ENCODE measurements around the gene ADAMTS9.

The ADAMTS9 gene

GRCh38 chr3:64716110-64716710, 28.4 kb upstream of the ADAMTS9 start:
- DNase-seq (ENCODE audit: insufficient read length) (no peak), FAIRE-seq (no peak)
- no peak for TF ChIP-seq POLR2AphosphoS5 (IDR thresholded peaks at IDR 0.05; ENCODE audit: low read depth, low read length)
- TF ChIP-seq POLR2A (IDR thresholded peaks at IDR 0.05; ENCODE audit: low read depth, low read length) = no peak
- no peak for TF ChIP-seq TAF1 (IDR thresholded peaks at IDR 0.05; ENCODE audit: borderline replicate concordance, low read depth, low read length)

GRCh38 chr3:64715211-64715982, 27.6 kb upstream of the ADAMTS9 start:
- FAIRE-seq = no peak
- no peak for DNase-seq (ENCODE audit: insufficient read length)
- TF ChIP-seq TAF1 (IDR thresholded peaks at IDR 0.05; ENCODE audit: borderline replicate concordance, low read depth, low read length) (no peak), POLR2A (IDR thresholded peaks at IDR 0.05; ENCODE audit: low read depth, low read length) (no peak), POLR2AphosphoS5 (IDR thresholded peaks at IDR 0.05; ENCODE audit: low read depth, low read length) (no peak)

GRCh38 chr3:64708456-64708855, 20.7 kb upstream of the ADAMTS9 start:
- DNase-seq (ENCODE audit: insufficient read length) (no peak), FAIRE-seq (no peak)
- TF ChIP-seq TAF1 (IDR thresholded peaks at IDR 0.05; ENCODE audit: borderline replicate concordance, low read depth, low read length) (no peak), POLR2AphosphoS5 (IDR thresholded peaks at IDR 0.05; ENCODE audit: low read depth, low read length) (no peak), POLR2A (IDR thresholded peaks at IDR 0.05; ENCODE audit: low read depth, low read length) (no peak)

- no peak for TF ChIP-seq TAF1 (IDR thresholded peaks at IDR 0.05; ENCODE audit: borderline replicate concordance, low read depth, low read length)
- TF ChIP-seq POLR2AphosphoS5 (IDR thresholded peaks at IDR 0.05; ENCODE audit: low read depth, low read length) = no peak
- FAIRE-seq (no peak), DNase-seq (ENCODE audit: insufficient read length) (no peak)
Observed at GRCh38 chr3:64705946-64706345, 18.1 kb upstream of the ADAMTS9 start.

- TF ChIP-seq POLR2AphosphoS5 (IDR thresholded peaks at IDR 0.05; ENCODE audit: low read depth, low read length) (no peak), TAF1 (IDR thresholded peaks at IDR 0.05; ENCODE audit: borderline replicate concordance, low read depth, low read length) (no peak), POLR2A (IDR thresholded peaks at IDR 0.05; ENCODE audit: low read depth, low read length) (no peak)
- no peak for FAIRE-seq
- no peak for DNase-seq (ENCODE audit: insufficient read length)
Observed at GRCh38 chr3:64696896-64697295, 9.1 kb upstream of the ADAMTS9 start.

- DNase-seq (ENCODE audit: insufficient read length) = no peak
- FAIRE-seq = no peak
- TF ChIP-seq TAF1 (IDR thresholded peaks at IDR 0.05; ENCODE audit: borderline replicate concordance, low read depth, low read length) (no peak), POLR2AphosphoS5 (IDR thresholded peaks at IDR 0.05; ENCODE audit: low read depth, low read length) (no peak), POLR2A (IDR thresholded peaks at IDR 0.05; ENCODE audit: low read depth, low read length) (no peak)
Observed at GRCh38 chr3:64694114-64694513, 6.3 kb upstream of the ADAMTS9 start.

- FAIRE-seq (no peak), DNase-seq (ENCODE audit: insufficient read length) (no peak)
- no peak for TF ChIP-seq POLR2A (IDR thresholded peaks at IDR 0.05; ENCODE audit: low read depth, low read length)
- TF ChIP-seq POLR2AphosphoS5 (IDR thresholded peaks at IDR 0.05; ENCODE audit: low read depth, low read length) = no peak
Observed at GRCh38 chr3:64693031-64693430, 5.2 kb upstream of the ADAMTS9 start.

GRCh38 chr3:64691051-64691450, 3.3 kb upstream of the ADAMTS9 start:
- TF ChIP-seq POLR2A (IDR thresholded peaks at IDR 0.05; ENCODE audit: low read depth, low read length) (no peak), POLR2AphosphoS5 (IDR thresholded peaks at IDR 0.05; ENCODE audit: low read depth, low read length) (no peak), TAF1 (IDR thresholded peaks at IDR 0.05; ENCODE audit: borderline replicate concordance, low read depth, low read length) (no peak)

GRCh38 chr3:64687086-64687780, 567 bp downstream of the ADAMTS9 start:
- no peak for FAIRE-seq
- DNase-seq (ENCODE audit: insufficient read length) = no peak

More at GRCh38 chr3:64691051-64691450, 3.3 kb upstream of the ADAMTS9 start:
- no peak for FAIRE-seq
- no peak for DNase-seq (ENCODE audit: insufficient read length)

GRCh38 chr3:64686446-64686908, 1.3 kb downstream of the ADAMTS9 start:
- TF ChIP-seq POLR2A (IDR thresholded peaks at IDR 0.05; ENCODE audit: low read depth, low read length) = no peak
- TF ChIP-seq TAF1 (IDR thresholded peaks at IDR 0.05; ENCODE audit: borderline replicate concordance, low read depth, low read length) = no peak
- no peak for TF ChIP-seq POLR2AphosphoS5 (IDR thresholded peaks at IDR 0.05; ENCODE audit: low read depth, low read length)
- no peak for FAIRE-seq
- DNase-seq (ENCODE audit: insufficient read length) = no peak

More at GRCh38 chr3:64687086-64687780, 567 bp downstream of the ADAMTS9 start:
- TF ChIP-seq POLR2AphosphoS5 (IDR thresholded peaks at IDR 0.05; ENCODE audit: low read depth, low read length) (no peak), POLR2A (IDR thresholded peaks at IDR 0.05; ENCODE audit: low read depth, low read length) (no peak), TAF1 (IDR thresholded peaks at IDR 0.05; ENCODE audit: borderline replicate concordance, low read depth, low read length) (no peak)

GRCh38 chr3:64685800-64686445, 1.9 kb downstream of the ADAMTS9 start:
- no peak for DNase-seq (ENCODE audit: insufficient read length)
- TF ChIP-seq POLR2AphosphoS5 (IDR thresholded peaks at IDR 0.05; ENCODE audit: low read depth, low read length) (no peak), TAF1 (IDR thresholded peaks at IDR 0.05; ENCODE audit: borderline replicate concordance, low read depth, low read length) (no peak), POLR2A (IDR thresholded peaks at IDR 0.05; ENCODE audit: low read depth, low read length) (no peak)
- FAIRE-seq = no peak
